Activated CD4-positive, alpha-beta T cell treated with anti-CD3 and anti-CD28 coated beads, Interleukin-2, amount 50 U/mL, for 4 hours (primary cell): ENCODE measurements around the gene CDC25C.
"Not testable (repeated sequence)": the region's sequence is repeated elsewhere in the genome, so short reads cannot be mapped to it uniquely, and the experiment has no call there.

Experiments
- DNase-seq, 2 experiments: peaks; one replicate each; pipeline ENCODE4 v3.0.0-alpha.2; 2020

The CDC25C gene

GRCh38 chr5:138275379-138275782 lies 56.2 kb downstream of the CDC25C start:
- DNase-seq = no peak

DNA sequence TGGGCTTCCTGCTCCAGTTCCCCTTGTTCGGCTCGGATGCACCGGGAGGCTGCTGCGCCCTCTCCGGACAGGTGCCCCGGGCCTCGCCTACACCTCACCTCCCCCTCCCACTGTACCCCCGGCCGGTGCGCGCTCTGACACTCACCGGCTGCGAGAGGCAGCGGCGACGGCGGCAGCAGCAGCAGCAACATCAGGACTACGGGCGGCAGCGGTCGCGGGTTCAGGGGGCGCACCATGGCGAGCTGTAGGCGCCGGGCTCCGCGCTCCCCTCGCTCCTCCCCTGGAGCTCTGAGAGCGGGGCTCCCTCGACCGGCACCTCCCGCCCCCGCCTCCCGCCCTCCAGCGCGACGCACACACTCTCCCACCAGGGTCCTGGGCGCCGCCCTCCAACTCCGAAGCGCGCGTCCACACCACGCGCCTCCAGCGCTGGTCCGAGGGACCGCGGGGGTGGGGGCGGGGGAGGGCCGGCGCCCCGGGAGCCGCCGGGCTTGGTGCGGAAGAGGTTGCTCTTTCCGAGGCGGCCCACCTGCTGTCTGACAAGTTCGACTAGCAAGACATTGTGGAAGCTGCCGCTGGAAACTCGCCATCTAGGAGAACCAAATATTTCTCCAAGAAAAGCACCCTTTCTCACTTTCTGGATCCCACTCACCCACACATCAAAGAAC lies 57.3 kb downstream of the CDC25C start, which contains the start of gene GFRA3:
Gene GFRA3 (minus strand): TSS at position 433 of the 665 bp plus-strand sequence. CDS start 197 bp downstream, at position 236.
- DNase-seq = no peak

DNA sequence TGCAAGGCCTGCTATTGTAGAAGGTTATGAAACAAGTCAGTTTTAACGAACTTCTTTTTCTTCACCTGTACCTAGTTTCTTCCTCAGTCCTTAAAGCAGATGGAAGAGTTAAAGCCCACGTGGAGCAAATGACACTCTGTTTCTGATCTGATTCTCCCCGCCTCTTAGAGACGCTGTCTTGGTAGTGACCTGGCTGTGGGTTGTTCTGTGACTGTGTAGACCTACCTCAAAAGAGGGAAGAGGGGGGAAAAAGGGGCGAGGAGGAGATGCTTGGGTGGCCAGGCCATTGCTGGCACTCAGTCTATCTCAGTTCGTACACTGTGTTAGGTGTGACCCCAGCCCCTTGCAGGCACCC lies 57.8 kb downstream of the CDC25C start:
- DNase-seq = no peak

- DNase-seq = no peak
Measured at GRCh38 chr5:138272681-138273080, 58.9 kb downstream of the CDC25C start.

- DNase-seq = no peak
Measured at GRCh38 chr5:138271281-138271680, 60.3 kb downstream of the CDC25C start.

GRCh38 chr5:138264183-138264582 lies 67.4 kb downstream of the CDC25C start:
- no peak for DNase-seq

- DNase-seq = no peak
Measured at GRCh38 chr5:138263581-138263980, 68.0 kb downstream of the CDC25C start.

- no peak for DNase-seq
Measured at GRCh38 chr5:138258704-138259292, 72.8 kb downstream of the CDC25C start.

GRCh38 chr5:138257583-138257982 lies 74.0 kb downstream of the CDC25C start:
- DNase-seq = no peak

DNA sequence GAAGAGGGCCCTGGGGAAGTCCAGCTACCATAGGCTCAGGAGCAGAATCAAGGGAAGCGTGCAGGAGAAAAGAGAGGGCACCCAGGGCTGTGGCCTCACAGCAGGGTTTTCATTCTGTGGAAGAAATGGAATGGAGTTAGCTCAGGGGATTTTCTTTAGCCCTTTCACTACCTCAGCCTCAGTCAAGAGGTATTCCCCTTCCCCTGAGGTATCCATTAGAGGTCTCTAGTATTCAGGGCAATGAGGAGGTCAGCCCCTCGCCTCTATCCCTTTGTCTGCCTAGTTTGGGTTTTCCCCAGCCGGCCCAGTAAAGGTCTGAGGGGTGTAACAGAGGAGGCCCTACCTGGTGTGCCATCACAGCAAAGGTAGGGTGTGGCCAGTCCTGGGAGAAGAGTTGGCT lies 78.7 kb downstream of the CDC25C start:
- no peak for DNase-seq

GRCh38 chr5:138247800-138248199 lies 83.8 kb downstream of the CDC25C start:
- DNase-seq = not testable (repeated sequence)

- no peak for DNase-seq
Measured at GRCh38 chr5:138246822-138247221, 84.8 kb downstream of the CDC25C start.

- no peak for DNase-seq
Measured at GRCh38 chr5:138246334-138246733, 85.3 kb downstream of the CDC25C start.

GRCh38 chr5:138245717-138246116 lies 85.9 kb downstream of the CDC25C start:
- DNase-seq = no peak

GRCh38 chr5:138243794-138244193 lies 87.8 kb downstream of the CDC25C start:
- no peak for DNase-seq

DNA sequence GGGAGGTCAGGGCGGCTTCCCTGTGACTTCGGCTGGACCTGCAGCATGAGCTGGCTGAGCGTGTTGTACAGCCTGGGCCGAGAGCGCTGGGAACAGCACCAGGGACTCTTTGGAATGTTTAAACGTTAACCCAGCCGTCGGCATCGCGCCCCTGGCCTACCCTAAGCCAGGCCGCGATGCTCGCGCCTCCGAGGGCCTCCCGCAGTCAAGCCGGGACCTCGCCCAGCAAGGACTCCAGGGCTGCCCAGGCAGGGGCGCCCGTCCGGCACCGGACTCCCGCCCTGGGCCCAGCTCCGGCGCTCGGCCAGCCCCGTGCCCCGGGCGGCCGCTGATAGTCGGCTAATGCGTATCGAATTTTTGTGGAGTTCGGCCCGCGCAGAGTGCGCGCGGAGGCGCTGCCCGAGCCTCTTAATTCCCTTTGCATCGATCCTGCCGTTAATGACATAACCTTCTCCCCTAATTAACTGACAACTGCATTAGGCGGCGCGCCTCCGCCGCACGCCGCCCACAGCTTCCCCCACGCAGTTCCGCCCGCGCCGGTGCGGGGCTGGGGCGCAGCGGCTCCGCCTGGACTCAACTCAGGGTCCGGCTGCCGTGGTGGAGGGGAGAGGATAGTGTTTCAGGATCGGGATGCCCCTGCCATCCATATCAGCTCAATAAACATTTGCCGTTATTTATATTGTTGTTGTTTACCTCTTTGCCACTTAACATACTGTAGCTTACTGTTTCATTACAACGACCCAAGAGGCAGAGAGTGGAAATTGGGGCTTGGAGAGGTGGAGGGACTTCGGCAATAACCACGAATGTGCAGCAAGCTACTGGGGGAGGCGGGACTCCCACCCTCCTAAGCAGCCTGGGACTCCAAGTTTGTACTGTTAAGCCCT lies 89.7 kb downstream of the CDC25C start:
- DNase-seq = no peak

DNA sequence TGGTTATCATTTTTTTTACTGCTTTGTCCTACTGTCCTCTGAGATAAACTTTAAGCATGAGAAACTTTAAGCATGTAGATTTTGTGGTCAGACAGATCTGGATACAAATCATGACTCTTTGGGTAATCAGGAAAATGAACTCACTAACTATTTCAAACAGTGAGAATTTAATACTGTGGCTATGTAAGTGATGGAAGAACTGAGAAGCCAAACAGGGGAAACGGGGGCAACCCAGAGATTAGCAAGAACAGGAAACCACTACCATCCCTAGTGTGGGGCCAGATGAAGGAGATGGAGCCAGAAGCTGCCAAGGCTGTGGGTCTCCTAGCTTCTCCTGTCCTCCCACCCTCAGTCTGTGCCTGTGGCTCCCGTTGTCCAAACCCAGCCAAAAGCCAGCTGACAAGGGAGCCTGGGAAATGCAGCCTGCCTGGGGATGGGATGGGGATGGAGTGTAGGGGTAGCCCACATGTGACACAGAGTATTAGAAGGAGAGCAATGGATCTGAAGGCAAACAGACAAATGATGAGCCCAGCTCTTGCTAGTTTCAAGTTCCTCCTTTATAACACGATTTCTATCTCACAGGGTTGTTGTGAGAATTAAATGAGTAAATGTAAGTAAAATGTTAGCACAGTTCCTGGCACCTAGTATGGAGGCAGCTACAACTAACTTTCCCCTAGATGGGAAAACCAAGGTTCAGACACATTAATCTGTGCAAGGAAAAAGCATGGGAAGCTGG lies 90.8 kb downstream of the CDC25C start:
- no peak for DNase-seq

DNA sequence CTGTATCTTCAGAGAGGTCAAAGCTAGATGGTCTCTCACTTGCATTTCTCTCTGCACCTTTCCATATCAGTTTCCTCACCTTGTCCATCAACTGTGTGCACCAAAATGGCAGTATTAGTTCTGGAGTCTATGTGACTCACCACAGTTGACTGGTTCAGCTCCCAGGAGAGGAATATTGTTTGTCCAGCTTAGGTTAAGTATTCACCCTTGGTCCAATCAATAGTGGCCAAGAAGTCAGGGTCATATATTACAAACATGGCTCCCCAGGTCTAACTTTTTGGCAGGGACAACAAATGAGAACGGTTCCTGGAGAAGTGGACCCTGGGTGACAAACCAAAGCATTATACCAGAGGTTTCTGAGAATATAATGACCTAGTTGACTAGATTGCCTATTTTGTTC lies 93.6 kb downstream of the CDC25C start:
- DNase-seq = no peak
